H1 (cell line): ENCODE data around the gene ARHGEF16. TPM values are rescaled to one million over a fixed set of nuclear protein-coding genes. Genes with fewer than 3 reads are reported as not detected.

Experiments used
- CTCF ChIA-PET: fragments of 300-600 bp; sonication (Branson Sonifier 250); formaldehyde crosslinking; loops from one replicate; lab custom pipeline; 2021; ENCODE audit not compliant: partially characterized antibody; lab: Charles Lee
- POLR2A ChIA-PET: fragments of 300-600 bp; sonication (Branson Sonifier 250); formaldehyde crosslinking; loops from one replicate; lab custom pipeline; 2021; ENCODE audit warnings: inconsistent platforms; ENCODE audit not compliant: partially characterized antibody; lab: Charles Lee
- DNase-seq, 2 experiments: peaks; one replicate each; pipeline versions ENCODE4 v3.0.0 to v3.0.0-alpha.2; 2010 to 2022; ENCODE audit warnings: low spot score in 2 of 2, low read depth in 1 of 2, mixed read lengths in 1 of 2
- FAIRE-seq: peaks from 2 replicates; lab custom pipeline; 2011; peaks lifted over from hg19 to GRCh38; lab: Jason Lieb, UNC
- H2AFZ ChIP-seq: 2 replicates; pipeline ENCODE4 v1.8.1; 2012; ENCODE audit warnings: low read length, inconsistent platforms
- H2AK5ac ChIP-seq: 2 replicates; pipeline ENCODE4 v1.6.1; 2013; ENCODE audit warnings: low read depth, low read length
- H2BK120ac ChIP-seq: replicated peaks from 2 replicates; pipeline ENCODE3; 2013; ENCODE audit warnings: low read depth, low read length, inconsistent platforms
- H2BK12ac ChIP-seq: 2 replicates; pipeline ENCODE4 v1.6.1; 2013; ENCODE audit warnings: low read depth, low read length
- H2BK15ac ChIP-seq: 2 replicates; pipeline ENCODE4 v1.6.1; 2013; ENCODE audit warnings: low read length
- H2BK20ac ChIP-seq: 2 replicates; pipeline ENCODE4 v1.6.1; 2013; ENCODE audit warnings: low read length
- H2BK5ac ChIP-seq: 2 replicates; pipeline ENCODE4 v1.6.1; 2013; ENCODE audit warnings: low read depth, low read length
- H3K14ac ChIP-seq: 2 replicates; pipeline ENCODE4 v1.6.1; 2013; ENCODE audit warnings: inconsistent platforms; ENCODE audit not compliant: insufficient read length
- H3K18ac ChIP-seq: 2 replicates; pipeline ENCODE4 v1.6.1; 2013; ENCODE audit warnings: low read length; ENCODE audit errors: extremely low read depth
- H3K23ac ChIP-seq: 2 replicates; pipeline ENCODE4 v1.6.1; 2013; ENCODE audit warnings: inconsistent platforms; ENCODE audit not compliant: insufficient read length
- H3K23me2 ChIP-seq: 2 replicates; pipeline ENCODE4 v1.6.1; 2013; ENCODE audit warnings: low read depth, low read length
- H3K27ac ChIP-seq: 2 replicates; pipeline ENCODE4 v1.6.1; 2011; ENCODE audit warnings: low read depth, low read length, inconsistent platforms
- H3K27me3 ChIP-seq, 4 experiments: replicated peaks in 1 of 4; 1 replicate in 1 of 4; 2 replicates in 3 of 4; pipeline versions ENCODE4 v1.6.1 to v1.8.1; 2011 to 2013; ENCODE audit warnings: low read length in 3 of 4, mild to moderate bottlenecking in 3 of 4, inconsistent platforms in 2 of 4, mixed read lengths in 2 of 4, moderate library complexity in 1 of 4; ENCODE audit not compliant: control insufficient read depth in 3 of 4, insufficient read depth in 3 of 4; ENCODE audit errors: extremely low read depth in 1 of 4
- H3K36me3 ChIP-seq, 4 experiments: 2 replicates each; pipeline versions ENCODE4 v1.6.1 to v1.8.1; 2011 to 2013; ENCODE audit warnings: mild to moderate bottlenecking in 4 of 4, low read length in 3 of 4, moderate library complexity in 2 of 4, control low read depth in 1 of 4, inconsistent platforms in 1 of 4; ENCODE audit not compliant: insufficient read depth in 4 of 4, control insufficient read depth in 2 of 4
- H3K4ac ChIP-seq: replicated peaks from 2 replicates; pipeline ENCODE3; 2013; ENCODE audit warnings: low read length, low read depth, mixed read lengths, inconsistent platforms; ENCODE audit not compliant: insufficient read length
- H3K4me1 ChIP-seq, 4 experiments: replicated peaks in 1 of 4; 1 replicate in 1 of 4; 2 replicates in 3 of 4; pipeline versions ENCODE4 v1.6.1 to v1.8.1; 2011 to 2013; ENCODE audit warnings: low read length in 3 of 4, inconsistent platforms in 2 of 4, mixed read lengths in 1 of 4; ENCODE audit not compliant: insufficient read depth in 4 of 4, control insufficient read depth in 3 of 4
- H3K4me2 ChIP-seq, 2 experiments: 2 replicates each; pipeline versions ENCODE4 v1.6.1 to v1.8.1; 2011 to 2013; ENCODE audit warnings: low read depth in 2 of 2, low read length in 2 of 2, control low read depth in 1 of 2, inconsistent platforms in 1 of 2, mild to moderate bottlenecking in 1 of 2; ENCODE audit not compliant: insufficient read depth in 1 of 2
- H3K4me3 ChIP-seq, 4 experiments: fragments of 200-600, 300-600 bp in 1 of 4; sonication (generic), shearing (Covaris generic), sonication (Bioruptor Twin) in 1 of 4; 2 replicates each; pipeline versions ENCODE4 v1.5.1 to v1.8.1; 2011 to 2016; ENCODE audit warnings: low read length in 4 of 4, low read depth in 3 of 4, control low read depth in 2 of 4, inconsistent platforms in 2 of 4, mild to moderate bottlenecking in 2 of 4, mixed read lengths in 1 of 4, moderate library complexity in 1 of 4; ENCODE audit not compliant: insufficient read depth in 2 of 4; ENCODE audit errors: extremely low read depth in 1 of 4
- H3K56ac ChIP-seq: replicated peaks from 2 replicates; pipeline ENCODE3; 2013; ENCODE audit warnings: low read depth, mild to moderate bottlenecking, mixed read lengths, low read length, inconsistent platforms; ENCODE audit not compliant: insufficient read length
- H3K79me1 ChIP-seq: 2 replicates; pipeline ENCODE4 v1.6.1; 2013; ENCODE audit warnings: low read depth, low read length, control low read depth
- H3K79me2 ChIP-seq, 2 experiments: 2 replicates each; pipeline versions ENCODE4 v1.6.1 to v1.8.1; 2012 to 2013; ENCODE audit warnings: low read length in 2 of 2, mild to moderate bottlenecking in 2 of 2, inconsistent platforms in 1 of 2; ENCODE audit not compliant: insufficient read depth in 2 of 2, control insufficient read depth in 1 of 2
- H3K9ac ChIP-seq, 4 experiments: replicated peaks in 1 of 4; 1 replicate in 1 of 4; 2 replicates in 3 of 4; pipeline versions ENCODE4 v1.6.1 to v1.8.1; 2011 to 2013; ENCODE audit warnings: low read depth in 3 of 4, low read length in 3 of 4, control low read depth in 2 of 4, mild to moderate bottlenecking in 2 of 4, moderate library complexity in 2 of 4, inconsistent platforms in 1 of 4; ENCODE audit errors: extremely low read depth in 1 of 4
- H3K9me3 ChIP-seq, 2 experiments: 2 replicates each; pipeline versions ENCODE4 v1.6.1 to v1.8.1; 2012 to 2013; ENCODE audit warnings: mild to moderate bottlenecking in 2 of 2, moderate library complexity in 2 of 2, control low read depth in 1 of 2, inconsistent platforms in 1 of 2, low read depth in 1 of 2, low read length in 1 of 2, mixed read lengths in 1 of 2; ENCODE audit not compliant: insufficient read depth in 2 of 2
- H4K20me1 ChIP-seq, 2 experiments: replicated peaks in 1 of 2; 2 replicates each; pipeline versions ENCODE3 to v1.8.1; 2011 to 2013; ENCODE audit warnings: inconsistent platforms in 2 of 2, low read length in 2 of 2, mild to moderate bottlenecking in 1 of 2; ENCODE audit not compliant: insufficient read depth in 2 of 2, control insufficient read depth in 1 of 2
- H4K5ac ChIP-seq: 2 replicates; pipeline ENCODE4 v1.6.1; 2013; ENCODE audit warnings: low read length, low read depth, mixed read lengths, inconsistent platforms; ENCODE audit not compliant: insufficient read length
- H4K8ac ChIP-seq: 2 replicates; pipeline ENCODE4 v1.8.0; 2013; ENCODE audit warnings: mild to moderate bottlenecking, moderate library complexity, low read length, inconsistent platforms; ENCODE audit not compliant: insufficient read depth; ENCODE audit errors: extremely low read depth
- H4K91ac ChIP-seq: replicated peaks from 2 replicates; pipeline ENCODE3; 2013; ENCODE audit warnings: low read length, mixed read lengths, inconsistent platforms; ENCODE audit not compliant: insufficient read length
- TAF1 ChIP-seq: IDR thresholded peaks from 2 replicates; pipeline ENCODE4 v1.6.1; 2011; ENCODE audit warnings: mild to moderate bottlenecking, low read depth, low read length
- WGBS, 2 experiments: shearing (Covaris generic) in 1 of 2; methylation state at CpG; one replicate each; pipeline versions ENCODE4 v1.1.6 to v1.1.7; 2013 to 2015; ENCODE audit warnings: low lambda C conversion rate in 2 of 2, mixed read lengths in 2 of 2, inconsistent platforms in 1 of 2, low coverage in 1 of 2, missing lambda C conversion rate in 1 of 2; ENCODE audit not compliant: insufficient replicate concordance in 2 of 2, insufficient coverage in 1 of 2, insufficient read length in 1 of 2; ENCODE audit errors: extremely low coverage in 1 of 2, missing lambda C conversion rate in 1 of 2; 5-methylcytosine and 5-hydroxymethylcytosine counted together
- polyA plus RNA-seq, 7 experiments: library from polyadenylated mRNA; depleted of rRNA in 3 of 7; stranded (reverse) in 5 of 7; unstranded in 2 of 7; fragments of >200 nt in 5 of 7; fragments of 200-250 nt in 2 of 7; gene quantifications; 1 replicate in 5 of 7; 2 replicates in 1 of 7; 4 replicates in 1 of 7; pipeline versions ENCODE4 v1.2.1 to v1.2.3, GENCODE V29; 2011 to 2013; ENCODE audit warnings: missing spikeins in 2 of 7, mixed read lengths in 2 of 7
- total RNA-seq: library from RNA; stranded (reverse); fragmentation: NEBNext Ultra II Directional; extraction: Animal tissue kit (Norgen Biotek cat#: 25700); gene quantifications from 2 replicates; pipeline ENCODE4 v1.2.1, GENCODE V29; 2021

Gene ARHGEF16
- total and polyA plus RNA-seq, 2 of the 8 experiments (the other 6 are each of a cell fraction or from before 2014, with no cell fraction given) = 18.3 to 20.7 TPM

DNA sequence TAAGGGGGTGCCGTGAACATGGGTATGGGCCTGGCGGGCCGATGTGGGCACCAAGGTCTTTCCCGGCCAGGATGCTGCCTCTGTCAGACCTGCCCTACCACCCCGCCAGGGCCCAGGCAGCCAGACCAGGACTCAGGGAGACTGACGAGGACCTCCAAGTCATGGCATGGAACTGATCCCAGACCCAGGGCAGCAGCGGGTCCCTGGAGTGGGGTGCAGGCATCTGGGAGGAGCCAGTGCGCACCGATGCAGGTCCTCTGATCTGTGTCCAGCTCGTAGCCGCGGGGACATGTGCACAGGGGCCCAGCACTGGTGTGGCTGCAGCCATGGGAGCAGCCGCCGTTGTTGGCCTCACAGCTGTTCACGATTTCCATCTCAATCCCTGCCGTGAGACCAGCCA is 56.8 kb downstream of the ARHGEF16 start:
- Histone ChIP-seq H2AFZ (no peak overlapping the region), H4K20me1 (peaks cover 0 to 9% of the 10 kb centered on the region in 2 experiments), H3K4me3 (no peak overlapping the region), H2BK15ac (no peak overlapping the region), H3K23ac (no peak overlapping the region), H3K4me1 (no peaks in the 10 kb centered on the region), H2BK20ac (no peak overlapping the region), H3K9me3 (no peaks in the 10 kb centered on the region), H3K4ac (no peak overlapping the region), H4K8ac (no peak overlapping the region), H3K14ac (no peak overlapping the region), H3K27ac (no peak overlapping the region), H2BK12ac (no peak overlapping the region), H4K5ac (no peak overlapping the region), H2BK5ac (no peak overlapping the region), H3K79me1 (no peaks in the 10 kb centered on the region), H2BK120ac (no peak overlapping the region), H2AK5ac (no peak overlapping the region)
- WGBS, 2 experiments = 90% methylated on average over 16 of the region's 16 CpGs; no CpG with 5 or more reads in 1 of the 2 experiments
- no peak for DNase-seq
- POLR2A ChIA-PET = no interaction called here
- TF ChIP-seq TAF1 = no peak
- TF ChIP-seq, all 59 proteins: peak for 0
- Histone ChIP-seq H3K79me2 (no peaks in the 10 kb centered on the region), H3K36me3 (no peaks in the 10 kb centered on the region), H3K27me3 (no peaks in the 10 kb centered on the region), H4K91ac (no peak overlapping the region), H3K56ac (no peak overlapping the region), H3K23me2 (no peaks in the 10 kb centered on the region), H3K9ac (no peak overlapping the region), H3K4me2 (no peak overlapping the region), H3K18ac (no peak overlapping the region)
- no peak for FAIRE-seq
- CTCF ChIA-PET = interaction anchor here (0.9 kb wide), 1 partner anchor 58 kb away, joined by 4 read pairs; no protein-coding TSS in a partner anchor
